ENCODE measurements around the gene CDH23.

Gene CDH23

GRCh38 chr10:71703577-71703976, 306.9 kb downstream of the CDH23 start:
- no peak for DNase-seq

- DNase-seq: no peak
Observed at GRCh38 chr10:71704816-71705215, 308.1 kb downstream of the CDH23 start.

- DNase-seq: no peak
Observed at GRCh38 chr10:71705582-71705981, 308.9 kb downstream of the CDH23 start.

GRCh38 chr10:71706216-71707121, 309.7 kb downstream of the CDH23 start:
- DNase-seq: no peak

GRCh38 chr10:71707240-71707789, 310.6 kb downstream of the CDH23 start:
- no peak for DNase-seq

- DNase-seq: peak in 41 of 56 donors; percentile 14 to 75 (median 44)
Observed at GRCh38 chr10:71708301-71708703, 311.6 kb downstream of the CDH23 start.

GRCh38 chr10:71708897-71709882, 312.5 kb downstream of the CDH23 start:
- DNase-seq: no peak

GRCh38 chr10:71710519-71710918, 313.8 kb downstream of the CDH23 start:
- DNase-seq: no peak

- DNase-seq: no peak
Observed at GRCh38 chr10:71711052-71711623, 314.4 kb downstream of the CDH23 start.

- no peak for DNase-seq
Observed at GRCh38 chr10:71712170-71712569, 315.4 kb downstream of the CDH23 start.

GRCh38 chr10:71712572-71713134, 315.9 kb downstream of the CDH23 start:
- peak in 2 of 56 donors; percentile 54 to 57 for DNase-seq

GRCh38 chr10:71713135-71714030, 316.7 kb downstream of the CDH23 start:
- peak in 54 of 56 donors; percentile 56 to 98 (median 89) for DNase-seq

- DNase-seq: no peak
Observed at GRCh38 chr10:71714031-71714410, 317.3 kb downstream of the CDH23 start.

- no peak for DNase-seq
Observed at GRCh38 chr10:71714592-71714991, 317.9 kb downstream of the CDH23 start.

GRCh38 chr10:71715026-71715425, 318.3 kb downstream of the CDH23 start:
- no peak for DNase-seq

- DNase-seq: no peak
Observed at GRCh38 chr10:71715860-71716259, 319.1 kb downstream of the CDH23 start.

- DNase-seq: no peak
Observed at GRCh38 chr10:71716426-71716825, 319.7 kb downstream of the CDH23 start.

GRCh38 chr10:71717056-71717455, 320.3 kb downstream of the CDH23 start:
- DNase-seq: no peak

GRCh38 chr10:71717551-71717951, 320.8 kb downstream of the CDH23 start:
- DNase-seq: no peak

- DNase-seq: no peak
Observed at GRCh38 chr10:71718165-71718698, 321.5 kb downstream of the CDH23 start.
